Nephron (organoid): ENCODE measurements around the gene PNLDC1.
"Not testable (repeated sequence)": the region's sequence is repeated elsewhere in the genome, so short reads cannot be mapped to it uniquely, and the experiment has no call there.

Experiments
- H3K27ac Mint-ChIP-seq, 3 experiments: 2 replicates each; pipeline ENCODE4 v1.8.0; 2020; ENCODE audit warnings: mixed read lengths in 3 of 3, mild to moderate bottlenecking in 2 of 3, moderate library complexity in 1 of 3
- H3K27me3 Mint-ChIP-seq: 2 replicates; pipeline ENCODE4 v1.8.0; 2021; ENCODE audit warnings: low read depth, mild to moderate bottlenecking, moderate library complexity, mixed read lengths
- H3K36me3 Mint-ChIP-seq: 2 replicates; pipeline ENCODE4 v1.8.0; 2020; ENCODE audit warnings: low read depth, mixed read lengths
- H3K4me1 Mint-ChIP-seq: 2 replicates; pipeline ENCODE4 v1.8.0; 2020; ENCODE audit warnings: mixed read lengths
- H3K4me3 Mint-ChIP-seq, 3 experiments: 2 replicates each; pipeline ENCODE4 v1.8.0; 2020; ENCODE audit warnings: mild to moderate bottlenecking in 3 of 3, mixed read lengths in 3 of 3, moderate library complexity in 2 of 3
- H3K9me3 Mint-ChIP-seq: 2 replicates; pipeline ENCODE4 v1.8.0; 2020; ENCODE audit warnings: mixed read lengths
- TF ChIP-seq, protein P1 (sequence below), 3 experiments: fragments of 200-600 bp; sonication (generic); IDR thresholded peaks; one replicate each; pipeline ENCODE4 v1.5.0; 2021; ENCODE audit warnings: antibody characterized with exemption in 3 of 3; ENCODE audit not compliant: unreplicated experiment in 3 of 3

PNLDC1 gene

DNA sequence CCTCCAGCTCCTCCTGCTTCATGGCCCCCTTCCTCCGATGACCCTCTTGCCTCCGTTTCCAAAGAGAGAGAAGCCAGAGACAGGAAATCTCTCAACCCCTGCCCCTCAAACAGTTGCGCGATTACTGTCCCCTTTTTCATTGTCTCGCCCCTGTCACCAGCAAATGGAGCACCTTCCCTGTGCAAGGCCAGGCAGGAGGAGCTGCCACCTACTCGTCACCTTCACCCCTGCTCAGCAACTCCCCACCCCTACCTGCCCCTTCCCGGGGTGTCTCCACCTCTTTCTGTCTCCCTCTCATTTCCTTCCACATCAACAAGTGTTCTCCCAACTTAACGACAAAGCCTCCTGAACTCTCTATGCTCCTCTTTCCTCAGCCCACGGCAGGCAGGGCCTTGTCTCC lies 13.7 kb downstream of the PNLDC1 start:
- H3K36me3 Mint-ChIP-seq = no peaks in the 10 kb centered on the region
- no peaks in the 10 kb centered on the region for H3K4me1 Mint-ChIP-seq
- no peak overlapping the region for H3K4me3 Mint-ChIP-seq
- peaks cover 8% of the 10 kb centered on the region for H3K27me3 Mint-ChIP-seq
- TF ChIP-seq, protein P1, sequence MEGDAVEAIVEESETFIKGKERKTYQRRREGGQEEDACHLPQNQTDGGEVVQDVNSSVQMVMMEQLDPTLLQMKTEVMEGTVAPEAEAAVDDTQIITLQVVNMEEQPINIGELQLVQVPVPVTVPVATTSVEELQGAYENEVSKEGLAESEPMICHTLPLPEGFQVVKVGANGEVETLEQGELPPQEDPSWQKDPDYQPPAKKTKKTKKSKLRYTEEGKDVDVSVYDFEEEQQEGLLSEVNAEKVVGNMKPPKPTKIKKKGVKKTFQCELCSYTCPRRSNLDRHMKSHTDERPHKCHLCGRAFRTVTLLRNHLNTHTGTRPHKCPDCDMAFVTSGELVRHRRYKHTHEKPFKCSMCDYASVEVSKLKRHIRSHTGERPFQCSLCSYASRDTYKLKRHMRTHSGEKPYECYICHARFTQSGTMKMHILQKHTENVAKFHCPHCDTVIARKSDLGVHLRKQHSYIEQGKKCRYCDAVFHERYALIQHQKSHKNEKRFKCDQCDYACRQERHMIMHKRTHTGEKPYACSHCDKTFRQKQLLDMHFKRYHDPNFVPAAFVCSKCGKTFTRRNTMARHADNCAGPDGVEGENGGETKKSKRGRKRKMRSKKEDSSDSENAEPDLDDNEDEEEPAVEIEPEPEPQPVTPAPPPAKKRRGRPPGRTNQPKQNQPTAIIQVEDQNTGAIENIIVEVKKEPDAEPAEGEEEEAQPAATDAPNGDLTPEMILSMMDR (IDR thresholded peaks at IDR 0.05; ENCODE audit: unreplicated experiment in 3 of 3) = no peak
- H3K27ac Mint-ChIP-seq = no peak overlapping the region
- no peaks in the 10 kb centered on the region for H3K9me3 Mint-ChIP-seq

DNA sequence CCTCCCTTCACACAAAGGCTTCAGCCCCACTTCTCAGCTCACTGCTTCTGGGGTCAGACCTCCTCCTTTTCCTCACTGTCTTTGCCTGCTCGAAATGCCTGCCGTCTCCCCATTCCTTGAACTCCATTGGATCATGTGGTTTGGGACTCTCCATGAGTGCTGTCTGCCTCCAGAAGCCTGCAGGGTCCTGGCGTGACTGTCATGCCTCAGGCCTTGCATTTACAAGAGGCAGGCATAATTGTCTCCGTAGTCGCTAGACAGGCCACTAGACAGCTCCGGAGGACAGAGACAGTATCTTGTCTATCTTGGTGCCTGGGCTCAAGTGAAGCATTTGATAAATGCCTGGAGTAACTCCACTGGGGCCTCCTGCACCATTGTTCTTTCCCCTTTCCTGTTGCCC lies 15.3 kb downstream of the PNLDC1 start:
- H3K27me3 Mint-ChIP-seq = peaks cover 8% of the 10 kb centered on the region
- no peaks in the 10 kb centered on the region for H3K4me1 Mint-ChIP-seq
- TF ChIP-seq, protein P1 (IDR thresholded peaks at IDR 0.05; ENCODE audit: unreplicated experiment in 3 of 3) = no peak
- no peak overlapping the region for H3K4me3 Mint-ChIP-seq
- peaks cover 2% of the 10 kb centered on the region for H3K9me3 Mint-ChIP-seq
- H3K36me3 Mint-ChIP-seq = no peaks in the 10 kb centered on the region
- no peak overlapping the region for H3K27ac Mint-ChIP-seq

DNA sequence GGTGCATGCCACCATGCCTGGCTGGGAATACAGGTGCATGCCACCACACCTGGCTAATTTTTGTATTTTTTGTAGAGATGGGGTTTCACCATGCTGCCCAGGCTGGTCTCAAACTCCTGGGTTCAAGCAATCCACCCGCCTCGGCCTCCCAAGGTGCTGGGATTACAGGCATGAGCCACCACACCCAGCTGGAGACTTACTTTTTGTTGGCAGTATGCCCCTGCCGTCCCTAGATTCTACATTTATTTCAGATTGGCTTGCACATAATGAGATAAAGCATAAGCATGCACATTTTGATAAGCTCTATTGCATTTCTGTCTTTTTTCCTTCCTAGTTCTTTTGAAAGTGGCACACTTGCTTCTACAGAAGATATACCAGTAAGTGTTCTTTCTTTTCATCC lies 16.7 kb downstream of the PNLDC1 start:
- H3K27ac Mint-ChIP-seq, H3K36me3 Mint-ChIP-seq, H3K9me3 Mint-ChIP-seq, H3K4me3 Mint-ChIP-seq, H3K27me3 Mint-ChIP-seq, H3K4me1 Mint-ChIP-seq: not testable (repeated sequence)

DNA sequence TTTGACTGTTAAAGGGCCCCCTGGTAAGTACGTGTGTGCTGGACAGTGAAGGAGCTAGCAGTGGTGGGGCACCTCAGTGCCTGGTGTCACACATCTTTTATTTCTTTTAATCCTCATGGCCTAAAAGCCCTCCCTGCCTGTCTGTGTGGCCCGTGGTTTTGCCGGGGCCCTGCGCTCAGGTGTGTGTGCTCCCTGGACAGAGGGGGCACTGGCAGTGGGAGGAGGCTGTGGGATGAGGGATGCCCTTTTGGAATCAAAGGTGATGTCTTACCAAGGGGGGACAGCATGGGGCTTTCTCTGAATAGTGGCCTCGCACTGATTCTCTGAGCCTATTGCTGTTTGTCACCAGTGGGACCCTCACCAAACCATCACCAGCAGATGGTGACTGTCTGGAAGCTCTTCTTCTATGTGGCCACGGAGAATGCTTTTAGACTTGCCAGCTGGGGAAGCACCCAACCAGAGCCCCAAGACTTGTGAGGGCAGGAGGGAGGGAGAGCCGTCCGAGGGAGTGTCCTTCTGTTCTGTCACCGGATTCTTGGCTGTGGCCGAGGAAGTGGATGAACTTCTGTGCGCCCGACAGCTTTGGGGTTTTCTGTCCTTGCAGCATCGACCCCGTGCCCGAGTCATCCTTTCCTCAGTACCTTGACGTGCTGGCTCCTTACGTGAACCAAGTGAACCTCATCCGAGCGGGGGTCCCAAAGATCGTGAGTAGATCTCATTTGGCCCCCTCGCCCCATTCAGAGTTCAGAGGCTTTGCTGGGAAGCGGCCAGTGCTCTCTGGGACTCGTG lies 18.1 kb downstream of the PNLDC1 start:
- Mint-ChIP-seq H3K9me3 (peaks cover 2% of the 10 kb centered on the region), H3K4me1 (no peaks in the 10 kb centered on the region), H3K27me3 (peaks cover 8% of the 10 kb centered on the region), H3K36me3 (no peaks in the 10 kb centered on the region), H3K4me3 (no peak overlapping the region), H3K27ac (no peak overlapping the region)
- TF ChIP-seq, protein P1 (IDR thresholded peaks at IDR 0.05; ENCODE audit: unreplicated experiment in 3 of 3) = no peak

DNA sequence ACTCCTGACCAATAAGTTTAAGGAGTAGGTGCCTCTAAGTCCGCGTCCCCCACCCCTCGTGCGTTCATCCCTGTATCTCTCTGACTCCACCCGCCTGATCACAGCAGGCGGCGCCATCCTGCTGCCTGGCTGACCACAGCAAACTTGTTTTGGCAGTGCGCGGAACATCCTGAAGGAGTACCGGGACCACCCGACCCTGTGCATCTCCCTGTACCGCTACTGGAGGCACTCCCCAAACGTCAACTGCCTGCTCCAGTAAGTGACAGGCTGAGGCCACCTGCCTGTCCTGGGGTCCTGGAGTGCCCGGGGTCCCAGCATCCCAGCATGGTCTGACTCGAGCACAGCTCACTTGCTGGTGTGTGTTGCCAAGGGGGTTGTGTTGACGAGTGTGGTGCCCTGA lies 19.0 kb downstream of the PNLDC1 start:
- Mint-ChIP-seq H3K36me3 (no peaks in the 10 kb centered on the region), H3K9me3 (peaks cover 2% of the 10 kb centered on the region), H3K4me3 (no peak overlapping the region), H3K4me1 (peaks cover 3% of the 10 kb centered on the region), H3K27ac (no peak overlapping the region), H3K27me3 (peaks cover 8% of the 10 kb centered on the region)
- TF ChIP-seq, protein P1 (IDR thresholded peaks at IDR 0.05; ENCODE audit: unreplicated experiment in 3 of 3) = no peak

DNA sequence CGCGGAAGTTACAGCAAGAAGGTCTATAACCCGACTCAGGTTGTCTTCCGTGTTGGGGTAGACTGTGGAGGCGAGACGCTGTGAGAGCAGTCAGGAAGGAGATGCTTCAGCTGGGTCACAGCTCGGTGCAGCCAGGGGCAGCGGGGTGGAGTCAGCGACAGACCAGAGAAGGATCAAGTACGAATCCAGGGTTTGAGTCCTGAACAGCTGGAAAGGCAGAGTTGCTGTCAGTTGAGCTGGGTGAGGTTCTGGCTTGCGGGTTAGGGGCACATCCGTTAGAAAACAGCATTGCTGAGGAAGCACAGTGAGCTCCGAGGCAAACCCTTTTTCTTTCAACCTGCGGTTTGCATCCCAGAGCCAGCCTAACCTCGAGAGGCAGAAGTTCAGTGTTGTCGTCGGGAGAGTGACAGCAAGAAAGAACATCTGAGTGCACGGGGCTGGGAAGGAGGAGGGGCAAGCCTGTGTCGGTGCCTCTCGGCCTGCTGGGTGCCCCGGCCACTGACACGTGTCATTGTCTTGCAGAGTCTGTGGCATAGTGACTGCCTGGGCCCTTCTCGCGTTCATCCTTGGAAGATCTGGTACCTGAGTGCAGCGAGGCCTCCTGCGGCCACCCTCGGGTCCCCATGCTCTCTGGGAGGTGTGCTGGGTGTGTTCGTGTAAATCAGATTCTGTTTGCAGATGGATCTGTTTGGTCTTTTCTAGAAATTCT lies 20.0 kb downstream of the PNLDC1 start:
- Mint-ChIP-seq H3K27me3 (peaks cover 8% of the 10 kb centered on the region), H3K9me3 (peaks cover 2% of the 10 kb centered on the region), H3K27ac (no peak overlapping the region), H3K36me3 (no peaks in the 10 kb centered on the region), H3K4me1 (peaks cover 6% of the 10 kb centered on the region), H3K4me3 (peak overlapping the region in 1 of 3 experiments; percentile 20)
- TF ChIP-seq, protein P1 (IDR thresholded peaks at IDR 0.05; ENCODE audit: unreplicated experiment in 3 of 3) = no peak
